ENCODE measurements around the gene PAX2. TPM values are rescaled to one million over a fixed set of nuclear protein-coding genes. Genes with fewer than 3 reads are reported as not detected.

Gene PAX2
- polyA plus RNA-seq, 1 experiment: not detected

- Histone ChIP-seq H3K4me3 (ENCODE audit: low read depth, low read length) (no peak overlapping the region), H3K36me3 (ENCODE audit: control insufficient read depth, insufficient read depth, low read length) (no peaks in the 10 kb centered on the region), H3K27me3 (ENCODE audit: control insufficient read depth, insufficient read depth, low read length) (peaks cover 75% of the 10 kb centered on the region)
- no peak for DNase-seq (ENCODE audit: low read depth)
- ChIA-PET CTCF (interaction anchor here (0.9 kb wide), 1 partner anchor 9 kb away, joined by 5 read pairs; no protein-coding TSS in a partner anchor), POLR2A (no interaction called here)
- TF ChIP-seq, protein P1, sequence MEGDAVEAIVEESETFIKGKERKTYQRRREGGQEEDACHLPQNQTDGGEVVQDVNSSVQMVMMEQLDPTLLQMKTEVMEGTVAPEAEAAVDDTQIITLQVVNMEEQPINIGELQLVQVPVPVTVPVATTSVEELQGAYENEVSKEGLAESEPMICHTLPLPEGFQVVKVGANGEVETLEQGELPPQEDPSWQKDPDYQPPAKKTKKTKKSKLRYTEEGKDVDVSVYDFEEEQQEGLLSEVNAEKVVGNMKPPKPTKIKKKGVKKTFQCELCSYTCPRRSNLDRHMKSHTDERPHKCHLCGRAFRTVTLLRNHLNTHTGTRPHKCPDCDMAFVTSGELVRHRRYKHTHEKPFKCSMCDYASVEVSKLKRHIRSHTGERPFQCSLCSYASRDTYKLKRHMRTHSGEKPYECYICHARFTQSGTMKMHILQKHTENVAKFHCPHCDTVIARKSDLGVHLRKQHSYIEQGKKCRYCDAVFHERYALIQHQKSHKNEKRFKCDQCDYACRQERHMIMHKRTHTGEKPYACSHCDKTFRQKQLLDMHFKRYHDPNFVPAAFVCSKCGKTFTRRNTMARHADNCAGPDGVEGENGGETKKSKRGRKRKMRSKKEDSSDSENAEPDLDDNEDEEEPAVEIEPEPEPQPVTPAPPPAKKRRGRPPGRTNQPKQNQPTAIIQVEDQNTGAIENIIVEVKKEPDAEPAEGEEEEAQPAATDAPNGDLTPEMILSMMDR (IDR thresholded peaks at IDR 0.05; ENCODE audit: insufficient read depth, low read depth, low read length): no peak
Observed at GRCh38 chr10:100734295-100735086, 10.9 kb upstream of the PAX2 start.

DNA sequence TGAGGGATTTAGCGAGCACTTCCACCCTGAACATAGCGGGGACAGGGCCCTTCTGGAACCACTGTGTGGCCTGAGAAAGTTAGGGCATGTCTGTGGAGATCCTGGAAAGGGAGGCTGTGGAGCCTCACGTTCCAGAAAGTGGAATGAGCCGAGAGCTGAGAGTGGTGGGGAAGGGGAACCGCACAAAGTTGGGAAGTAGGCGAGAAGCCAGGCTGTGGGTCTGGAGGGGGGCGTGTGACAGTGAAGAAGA lies 10.4 kb upstream of the PAX2 start:
- DNase-seq (ENCODE audit: low read depth): no peak
- ChIA-PET POLR2A (no interaction called here), CTCF (interaction anchor here (0.9 kb wide), 1 partner anchor 9 kb away, joined by 5 read pairs; no protein-coding TSS in a partner anchor)
- Histone ChIP-seq H3K27me3 (ENCODE audit: control insufficient read depth, insufficient read depth, low read length) (peaks cover 70% of the 10 kb centered on the region), H3K36me3 (ENCODE audit: control insufficient read depth, insufficient read depth, low read length) (no peaks in the 10 kb centered on the region), H3K4me3 (ENCODE audit: low read depth, low read length) (no peak overlapping the region)
- TF ChIP-seq, protein P1 (IDR thresholded peaks at IDR 0.05; ENCODE audit: insufficient read depth, low read depth, low read length): no peak

DNA sequence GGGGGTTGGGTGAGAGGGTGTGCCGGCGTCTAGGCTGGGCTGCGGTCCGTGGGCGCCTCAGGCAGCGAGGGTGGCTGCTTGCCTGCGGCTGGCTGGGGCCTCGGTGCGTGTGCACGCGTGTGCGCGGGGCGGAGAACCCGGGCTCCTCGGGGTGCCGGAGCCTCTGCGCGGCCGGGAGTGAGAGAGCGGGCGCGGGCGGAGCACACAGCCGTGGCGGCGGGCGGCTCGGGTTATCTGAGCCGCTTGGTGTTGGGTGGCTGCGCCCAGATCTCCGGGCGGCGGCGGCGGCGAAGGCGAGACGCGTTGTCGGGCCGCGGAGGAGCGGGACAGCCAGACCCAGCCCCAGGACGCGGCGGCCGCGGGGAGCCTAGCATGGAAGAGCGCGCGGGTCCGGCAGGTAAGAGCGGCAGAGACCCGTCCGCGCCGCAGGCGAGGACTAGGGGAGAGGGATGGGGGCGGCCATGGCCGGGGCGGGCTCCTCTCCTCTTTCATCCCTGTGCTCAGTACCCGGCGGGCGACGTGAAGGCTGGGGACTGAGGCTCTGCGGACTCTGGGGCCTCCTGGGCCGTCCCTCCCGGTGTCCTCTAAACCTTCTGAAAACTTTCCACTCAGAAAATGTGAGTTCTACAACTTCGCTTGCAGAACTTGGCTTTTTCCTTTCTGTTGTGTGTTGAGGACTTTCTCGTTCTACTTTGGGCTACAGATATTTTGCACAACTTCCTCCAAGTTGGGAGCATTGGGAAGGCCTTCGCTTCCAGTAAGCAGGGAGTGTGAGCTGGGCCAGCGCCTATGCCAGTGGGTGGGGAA lies 9.8 kb upstream of the PAX2 start:
- DNase-seq (ENCODE audit: low read depth): no peak

DNA sequence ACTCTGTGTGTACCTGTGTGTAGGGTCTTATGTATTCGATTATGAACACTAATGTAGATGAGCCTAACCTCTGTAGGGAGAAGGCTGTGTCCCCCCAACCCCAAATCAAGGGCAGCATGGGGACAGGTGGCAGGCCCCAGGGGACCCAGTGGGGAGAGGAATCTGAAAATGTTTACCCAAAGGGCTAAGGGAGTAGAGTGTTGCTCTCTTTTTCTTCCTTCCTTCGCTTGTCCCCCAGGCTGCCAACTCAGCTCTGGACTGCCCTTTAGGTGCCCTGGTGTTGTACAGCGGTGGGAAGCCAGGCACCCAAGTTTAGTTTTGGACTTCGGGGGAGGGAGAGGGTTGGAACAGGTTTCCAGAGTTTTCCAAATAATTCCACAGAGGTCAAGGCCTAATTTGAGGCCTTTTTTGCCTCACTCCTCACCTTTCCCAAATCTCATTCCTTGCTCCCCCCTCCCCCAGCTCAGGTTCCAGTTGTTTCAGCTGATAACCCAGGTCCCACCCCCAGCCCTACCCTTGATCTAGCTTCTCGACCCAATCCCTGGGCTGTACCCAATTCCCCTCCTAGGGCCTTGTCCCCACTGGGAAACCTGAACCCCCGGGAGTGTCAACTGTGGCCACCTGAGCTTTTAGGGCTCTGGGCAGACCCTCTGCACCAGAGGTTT lies 9.1 kb upstream of the PAX2 start:
- ChIA-PET POLR2A (no interaction called here), CTCF (no interaction called here)
- DNase-seq (ENCODE audit: low read depth): no peak

More for the DNA sequence above, 9.8 kb upstream of the PAX2 start:
- TF ChIP-seq, protein P1 (IDR thresholded peaks at IDR 0.05; ENCODE audit: insufficient read depth, low read depth, low read length): no peak
- peaks cover 69% of the 10 kb centered on the region for H3K27me3 ChIP-seq (ENCODE audit: control insufficient read depth, insufficient read depth, low read length)
- ChIA-PET CTCF (interaction anchor here (0.9 kb wide), 1 partner anchor 8 kb away, joined by 5 read pairs; no protein-coding TSS in a partner anchor), POLR2A (no interaction called here)
- no peak overlapping the region for H3K4me3 ChIP-seq (ENCODE audit: low read depth, low read length)
- no peaks in the 10 kb centered on the region for H3K36me3 ChIP-seq (ENCODE audit: control insufficient read depth, insufficient read depth, low read length)

More for the DNA sequence above, 9.1 kb upstream of the PAX2 start:
- no peaks in the 10 kb centered on the region for H3K36me3 ChIP-seq (ENCODE audit: control insufficient read depth, insufficient read depth, low read length)
- TF ChIP-seq, protein P1 (IDR thresholded peaks at IDR 0.05; ENCODE audit: insufficient read depth, low read depth, low read length): no peak
- no peak overlapping the region for H3K4me3 ChIP-seq (ENCODE audit: low read depth, low read length)
- peaks cover 70% of the 10 kb centered on the region for H3K27me3 ChIP-seq (ENCODE audit: control insufficient read depth, insufficient read depth, low read length)

All from BJ (cell line).